NB4 (cell line): Measurements from ENCODE around the gene ZSWIM5.

Experiments
- CTCF ChIP-seq: IDR thresholded peaks from one replicate; pipeline ENCODE4 v1.5.1; 2012; ENCODE audit warnings: low read depth, low read length
- POLR2A ChIP-seq: IDR thresholded peaks from 2 replicates; pipeline ENCODE4 v1.6.1; 2011; ENCODE audit warnings: mild to moderate bottlenecking; ENCODE audit not compliant: insufficient read length; ENCODE audit errors: extremely low read depth

GRCh38 chr1:45016767-45017166 is 189.6 kb downstream of the ZSWIM5 start:
- TF ChIP-seq CTCF, result no peak
- TF ChIP-seq POLR2A, result no peak
